CD4-positive, alpha-beta T cell (primary cell): ENCODE data around the gene CA11. TPM values are rescaled to one million over a fixed set of nuclear protein-coding genes. Genes with fewer than 3 reads are reported as not detected.

Source experiments
- ATAC-seq: fragments of 200-7000 bp; cut with Tn5 transposase; one replicate; pipeline ENCODE4 v1.10.0; 2022; ENCODE audit warnings: mild to moderate bottlenecking; ENCODE audit not compliant: poor library complexity
- CTCF ChIA-PET: fragments of 350-600 bp; sonication (Branson Sonifier 250); formaldehyde crosslinking; loops from one replicate; lab custom pipeline; 2021; ENCODE audit warnings: antibody characterized with exemption, inconsistent platforms; lab: Charles Lee
- POLR2A ChIA-PET: fragments of 350-600 bp; sonication (Branson Sonifier 250); formaldehyde crosslinking; loops from one replicate; lab custom pipeline; 2021; ENCODE audit warnings: antibody characterized with exemption, inconsistent platforms; lab: Charles Lee
- DNase-seq, 14 experiments: peaks; one replicate each; pipeline ENCODE4 v3.0.0-alpha.2; 2013 to 2020; ENCODE audit warnings: mixed read lengths in 2 of 14
- H3K27ac ChIP-seq, 2 donors: one replicate each; pipeline versions ENCODE4 v1.5.1 to v1.7.0; 2013; ENCODE audit warnings: low read length in 2 of 2, low read depth in 1 of 2, mild to moderate bottlenecking in 1 of 2
- H3K27me3 ChIP-seq, 2 experiments: 1 replicate in 1 of 2; 2 replicates in 1 of 2; pipeline versions ENCODE4 v1.6.1 to v1.7.0; 2013; ENCODE audit warnings: low read length in 2 of 2, control low read depth in 1 of 2, mild to moderate bottlenecking in 1 of 2, moderate library complexity in 1 of 2; ENCODE audit not compliant: insufficient read depth in 2 of 2, control insufficient read depth in 1 of 2
- H3K36me3 ChIP-seq: one replicate; pipeline ENCODE4 v1.6.1; 2013; ENCODE audit warnings: low read length, control low read depth; ENCODE audit not compliant: insufficient read depth
- H3K4me1 ChIP-seq: one replicate; pipeline ENCODE4 v1.6.1; 2013; ENCODE audit warnings: low read length, control low read depth; ENCODE audit not compliant: insufficient read depth
- H3K4me3 ChIP-seq: one replicate; pipeline ENCODE4 v1.5.1; 2013; ENCODE audit warnings: mild to moderate bottlenecking, low read length, moderate library complexity
- H3K9me3 ChIP-seq, 2 experiments: 1 replicate in 1 of 2; 2 replicates in 1 of 2; pipeline versions ENCODE4 v1.6.1 to v1.7.0; 2013; ENCODE audit warnings: low read length in 2 of 2, mild to moderate bottlenecking in 2 of 2, control low read depth in 1 of 2, moderate library complexity in 1 of 2; ENCODE audit not compliant: control insufficient read depth in 1 of 2, insufficient read depth in 1 of 2
- H3K27ac Mint-ChIP-seq: one replicate; pipeline ENCODE4 v1.8.0; 2020; ENCODE audit warnings: mixed read lengths
- H3K27me3 Mint-ChIP-seq: one replicate; pipeline ENCODE4 v1.8.0; 2021; ENCODE audit warnings: mixed read lengths
- H3K36me3 Mint-ChIP-seq: one replicate; pipeline ENCODE4 v1.8.0; 2021; ENCODE audit warnings: low read depth, mixed read lengths
- H3K4me1 Mint-ChIP-seq: one replicate; pipeline ENCODE4 v1.8.0; 2021; ENCODE audit warnings: low read depth, mixed read lengths
- H3K4me3 Mint-ChIP-seq: one replicate; pipeline ENCODE4 v1.8.0; 2020; ENCODE audit warnings: mild to moderate bottlenecking, mixed read lengths
- H3K9me3 Mint-ChIP-seq: one replicate; pipeline ENCODE4 v1.8.0; 2020; ENCODE audit warnings: mixed read lengths
- intact Hi-C, 2 experiments: fragments of 100-400 bp; cut with DNase I in 1 of 2; cut with micrococcal nuclease in 1 of 2; formaldehyde crosslinking; loops; one replicate each; pipeline versions ENCODE4 v1.15.1 to v1.9.0; 2023 to 2025; cut with DNase I, micrococcal nuclease
- total RNA-seq, 174 experiments: library from RNA in 2 of 174; stranded (reverse) in 2 of 174; gene quantifications; one replicate each; pipeline ENCODE4 v1.2.3 and lab custom pipeline; 2021 to 2026
- TF ChIP-seq, protein P1 (sequence below): fragments of 200-600 bp; IDR thresholded peaks from one replicate; pipeline ENCODE4 v1.8.0; 2022; ENCODE audit warnings: antibody characterized with exemption, mild to moderate bottlenecking

The CA11 gene
- total RNA-seq, 2 experiments from 2014 or later = 11.0 to 12.4 TPM

DNA sequence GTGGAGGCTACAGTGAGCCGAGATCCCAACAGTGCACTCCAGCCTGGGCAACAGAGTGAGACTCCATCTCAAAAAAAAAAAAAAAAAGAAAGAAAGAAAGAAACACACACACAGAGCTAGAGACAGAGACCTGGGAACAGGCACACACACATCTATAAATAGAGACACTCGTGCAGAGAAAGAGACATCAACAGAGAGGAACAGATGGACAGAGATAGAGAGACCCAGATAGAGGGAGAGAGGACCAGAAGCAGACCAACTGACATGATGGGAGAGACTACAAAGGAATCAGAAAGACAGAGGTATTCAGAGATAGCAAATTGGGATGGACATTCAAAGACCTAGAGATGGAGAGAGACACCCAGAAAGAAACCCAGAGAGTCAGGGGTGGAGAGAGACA, 2.1 kb upstream of the CA11 start:
- Histone ChIP-seq H3K36me3 (no peaks in the 10 kb centered on the region), H3K27ac (no peak overlapping the region), H3K27me3 (no peaks in the 10 kb centered on the region), H3K4me3 (no peak overlapping the region), H3K4me1 (peaks cover 48% of the 10 kb centered on the region), H3K9me3 (no peaks in the 10 kb centered on the region)
- peak overlapping the region; percentile 2 for H3K4me3 Mint-ChIP-seq
- H3K36me3 Mint-ChIP-seq = no peaks in the 10 kb centered on the region
- H3K4me1 Mint-ChIP-seq = peaks cover 54% of the 10 kb centered on the region
- H3K9me3 Mint-ChIP-seq = no peaks in the 10 kb centered on the region
- ATAC-seq = no peak
- intact Hi-C loops = loop anchor here (5.0 kb wide), 2 partner anchors 189 to 319 kb away; partner anchors contain the start of genes FTL (in 1 of the 2) and HSD17B14 (in 1 of the 2)
- DNase-seq = no peak
- H3K27me3 Mint-ChIP-seq = no peaks in the 10 kb centered on the region
- POLR2A ChIA-PET = interaction anchor here (1.6 kb wide), 1 partner anchor 14 kb away, joined by 4 read pairs; no protein-coding TSS in a partner anchor
- TF ChIP-seq, protein P1, sequence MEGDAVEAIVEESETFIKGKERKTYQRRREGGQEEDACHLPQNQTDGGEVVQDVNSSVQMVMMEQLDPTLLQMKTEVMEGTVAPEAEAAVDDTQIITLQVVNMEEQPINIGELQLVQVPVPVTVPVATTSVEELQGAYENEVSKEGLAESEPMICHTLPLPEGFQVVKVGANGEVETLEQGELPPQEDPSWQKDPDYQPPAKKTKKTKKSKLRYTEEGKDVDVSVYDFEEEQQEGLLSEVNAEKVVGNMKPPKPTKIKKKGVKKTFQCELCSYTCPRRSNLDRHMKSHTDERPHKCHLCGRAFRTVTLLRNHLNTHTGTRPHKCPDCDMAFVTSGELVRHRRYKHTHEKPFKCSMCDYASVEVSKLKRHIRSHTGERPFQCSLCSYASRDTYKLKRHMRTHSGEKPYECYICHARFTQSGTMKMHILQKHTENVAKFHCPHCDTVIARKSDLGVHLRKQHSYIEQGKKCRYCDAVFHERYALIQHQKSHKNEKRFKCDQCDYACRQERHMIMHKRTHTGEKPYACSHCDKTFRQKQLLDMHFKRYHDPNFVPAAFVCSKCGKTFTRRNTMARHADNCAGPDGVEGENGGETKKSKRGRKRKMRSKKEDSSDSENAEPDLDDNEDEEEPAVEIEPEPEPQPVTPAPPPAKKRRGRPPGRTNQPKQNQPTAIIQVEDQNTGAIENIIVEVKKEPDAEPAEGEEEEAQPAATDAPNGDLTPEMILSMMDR = no peak
- peak overlapping the region; percentile 91 for H3K27ac Mint-ChIP-seq
- CTCF ChIA-PET = interaction anchor here (1.5 kb wide), 1 partner anchor 91 kb away, joined by 3 read pairs; no protein-coding TSS in a partner anchor

DNA sequence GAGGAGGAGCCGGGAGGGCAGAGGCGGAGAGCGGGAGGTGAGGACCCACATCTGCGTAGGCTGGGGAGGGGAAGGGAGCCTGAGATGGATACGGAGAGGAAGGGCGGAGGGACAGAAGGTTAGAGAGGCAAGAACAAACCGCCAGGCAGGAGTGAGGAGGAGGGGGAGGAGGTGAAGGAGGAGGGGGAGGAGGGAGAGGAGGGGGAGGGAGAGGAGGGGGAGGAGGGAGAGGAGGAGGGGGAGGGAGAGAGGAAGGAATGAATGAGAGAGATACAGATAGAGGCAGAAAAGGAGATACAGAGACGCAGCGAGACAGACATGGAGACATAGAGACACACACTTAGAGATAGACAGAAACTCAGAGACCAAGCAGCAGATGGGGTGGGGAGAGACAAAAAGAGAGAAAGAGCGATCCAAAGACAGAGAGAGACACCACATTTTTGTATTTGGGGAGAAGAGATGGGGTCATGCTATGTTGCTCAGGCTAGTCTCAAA, 782 bp upstream of the CA11 start:
- intact Hi-C loops = loop anchor here (1.0 to 5.0 kb wide), 10 partner anchors 8 to 321 kb away; partner anchors contain the start of genes FTL (in 1 of the 2) and HSD17B14 (in 1 of the 2)
- H3K4me1 Mint-ChIP-seq = peaks cover 54% of the 10 kb centered on the region

DNA sequence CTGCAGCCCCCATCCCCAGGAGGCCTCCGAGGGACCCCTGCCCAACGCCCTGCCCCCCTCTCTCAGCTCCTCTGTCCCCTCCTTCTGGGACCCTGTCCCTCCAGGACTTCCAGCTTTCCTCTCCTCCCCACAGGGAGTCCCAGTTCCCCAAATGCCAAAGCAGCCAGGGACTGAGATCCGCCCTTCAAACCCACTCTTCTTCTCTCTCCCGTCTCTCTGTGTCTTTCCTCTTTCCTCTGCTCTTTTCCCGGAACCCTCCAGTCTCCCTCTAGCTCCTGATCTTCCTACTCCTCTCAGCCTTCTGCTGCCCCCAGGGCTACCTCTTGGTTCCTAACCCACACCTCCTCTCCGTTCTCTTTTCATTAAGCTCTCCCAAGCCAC, 377 bp downstream of the CA11 start:
- Histone ChIP-seq H3K36me3 (no peaks in the 10 kb centered on the region), H3K4me1 (peaks cover 48% of the 10 kb centered on the region), H3K27ac (peak overlapping the region; percentile 78 to 96), H3K9me3 (no peaks in the 10 kb centered on the region), H3K4me3 (peak overlapping the region; percentile 71), H3K27me3 (no peaks in the 10 kb centered on the region)
- Mint-ChIP-seq H3K27ac (peak overlapping the region; percentile 91), H3K9me3 (no peaks in the 10 kb centered on the region), H3K36me3 (no peaks in the 10 kb centered on the region), H3K4me3 (peak overlapping the region; percentile 85), H3K27me3 (no peaks in the 10 kb centered on the region), H3K4me1 (peaks cover 54% of the 10 kb centered on the region)
- ChIA-PET CTCF (interaction anchor here (0.6 to 2.4 kb wide), 14 partner anchors 8 to 257 kb away, joined by 3 to 19 read pairs (median 4); partner anchors contain the start of genes DBP and RPL18), POLR2A (interaction anchor here (0.5 to 2.4 kb wide), 25 partner anchors 9 to 347 kb away, joined by 3 to 43 read pairs (median 4); partner anchors contain the start of genes DBP, GYS1, RPL18 and RUVBL2)
- intact Hi-C loops = loop anchor here (5.0 kb wide), 2 partner anchors 192 to 322 kb away; partner anchors contain the start of genes FTL (in 1 of the 2) and HSD17B14 (in 1 of the 2)
- ATAC-seq (no peak), DNase-seq (peak in 1 of 14 experiments; percentile 34)
- TF ChIP-seq, protein P1 = no peak

More for the DNA sequence above, 782 bp upstream of the CA11 start:
- H3K36me3 ChIP-seq = no peaks in the 10 kb centered on the region
- ATAC-seq = no peak
- Mint-ChIP-seq H3K9me3 (no peaks in the 10 kb centered on the region), H3K4me3 (peak overlapping the region; percentile 85), H3K36me3 (no peaks in the 10 kb centered on the region), H3K27me3 (no peaks in the 10 kb centered on the region), H3K27ac (peak overlapping the region; percentile 91)
- POLR2A ChIA-PET = interaction anchor here (0.9 to 2.4 kb wide), 14 partner anchors 10 to 346 kb away, joined by 3 to 43 read pairs (median 8); partner anchors contain the start of genes DBP, GYS1, RPL18 and RUVBL2
- peaks cover 48% of the 10 kb centered on the region for H3K4me1 ChIP-seq
- H3K9me3 ChIP-seq = no peaks in the 10 kb centered on the region
- CTCF ChIA-PET = interaction anchor here (1.0 to 2.4 kb wide), 9 partner anchors 9 to 256 kb away, joined by 3 to 19 read pairs (median 5); partner anchors contain the start of genes DBP and RPL18
- TF ChIP-seq, protein P1 = no peak
- peak overlapping the region; percentile 78 to 96 for H3K27ac ChIP-seq
- peak overlapping the region; percentile 71 for H3K4me3 ChIP-seq
- H3K27me3 ChIP-seq = no peaks in the 10 kb centered on the region
- no peak for DNase-seq
